PFSK-1 (cell line): Measurements from ENCODE around the gene STRN.

Source experiments
- FOXP2 ChIP-seq: optimal IDR thresholded peaks from 2 replicates; pipeline ENCODE3; 2011; ENCODE audit warnings: borderline replicate concordance, control low read depth, inconsistent platforms; ENCODE audit not compliant: insufficient read depth; ENCODE audit errors: extremely low read length, extremely low read depth
- POLR2AphosphoS5 ChIP-seq: IDR thresholded peaks from 2 replicates; pipeline ENCODE4 v1.6.1; 2012; ENCODE audit warnings: low read depth, mild to moderate bottlenecking, control low read depth, low read length, moderate library complexity
- REST ChIP-seq, 2 experiments: IDR thresholded peaks; 2 replicates each; pipeline versions ENCODE4 v1.6.1 to v1.8.0; 2011 to 2012; ENCODE audit warnings: low read depth in 2 of 2, low read length in 2 of 2, control low read depth in 1 of 2, inconsistent platforms in 1 of 2, mild to moderate bottlenecking in 1 of 2, moderate library complexity in 1 of 2; ENCODE audit not compliant: insufficient read depth in 1 of 2
- SIN3A ChIP-seq: IDR thresholded peaks from 2 replicates; pipeline ENCODE4 v1.6.1; 2012; ENCODE audit warnings: mild to moderate bottlenecking, low read length, moderate library complexity, borderline replicate concordance; ENCODE audit not compliant: insufficient read depth
- TAF1 ChIP-seq: IDR thresholded peaks from 2 replicates; pipeline ENCODE4 v1.6.1; 2012; ENCODE audit warnings: low read length, control low read depth, borderline replicate concordance; ENCODE audit not compliant: insufficient read depth

STRN gene

GRCh38 chr2:36823862-36824261 is 142.5 kb downstream of the STRN start:
- no peak for TF ChIP-seq REST (IDR thresholded peaks at IDR 0.05; ENCODE audit: insufficient read depth in 1 of 2, low read depth in 2 of 2, low read length in 2 of 2)
- TF ChIP-seq FOXP2: no peak
- no peak for TF ChIP-seq TAF1
- no peak for TF ChIP-seq POLR2AphosphoS5
- TF ChIP-seq SIN3A: no peak

- no peak for TF ChIP-seq TAF1
- TF ChIP-seq POLR2AphosphoS5: no peak
- TF ChIP-seq REST (IDR thresholded peaks at IDR 0.05; ENCODE audit: insufficient read depth in 1 of 2, low read depth in 2 of 2, low read length in 2 of 2): no peak
- TF ChIP-seq FOXP2: no peak
- TF ChIP-seq SIN3A: no peak
These were observed 145.3 kb downstream of the STRN start for GRCh38 chr2:36820942-36821605.

GRCh38 chr2:36819095-36819711 is 147.1 kb downstream of the STRN start:
- TF ChIP-seq SIN3A (no peak), TAF1 (no peak), POLR2AphosphoS5 (no peak), FOXP2 (no peak), REST (IDR thresholded peaks at IDR 0.05; ENCODE audit: insufficient read depth in 1 of 2, low read depth in 2 of 2, low read length in 2 of 2) (no peak)

GRCh38 chr2:36818542-36818941 is 147.8 kb downstream of the STRN start:
- TF ChIP-seq REST (IDR thresholded peaks at IDR 0.05; ENCODE audit: insufficient read depth in 1 of 2, low read depth in 2 of 2, low read length in 2 of 2): no peak
- TF ChIP-seq FOXP2: no peak
- no peak for TF ChIP-seq POLR2AphosphoS5
- TF ChIP-seq SIN3A: no peak

GRCh38 chr2:36812196-36812595 is 154.1 kb downstream of the STRN start:
- TF ChIP-seq SIN3A (no peak), FOXP2 (no peak), TAF1 (no peak), POLR2AphosphoS5 (no peak), REST (IDR thresholded peaks at IDR 0.05; ENCODE audit: insufficient read depth in 1 of 2, low read depth in 2 of 2, low read length in 2 of 2) (no peak)
